HCT116 (cell line): ENCODE data around the gene RAB11A. TPM values are rescaled to one million over a fixed set of nuclear protein-coding genes. Genes with fewer than 3 reads are reported as not detected.
A peak's percentile ranks its signal among the peaks of the same experiment; 100 is the strongest.

Experiments
- ATAC-seq: fragments of 200-7000 bp; cut with Tn5 transposase; 2 replicates; pipeline ENCODE4 v1.9.1; 2020; ENCODE audit warnings: mild to moderate bottlenecking, moderate library complexity
- BruUV-seq: library from RNA; stranded (reverse); fragments of 400-500 nt; replicated peaks from 2 replicates; lab custom pipeline; 2021; lab: Mats Ljungman, UMichigan
- CTCF ChIA-PET: fragments of 300-600 bp; sonication (Branson Sonifier 250); formaldehyde crosslinking; loops from one replicate; lab custom pipeline; 2021; ENCODE audit warnings: antibody characterized with exemption; lab: Charles Lee
- POLR2A ChIA-PET: fragments of 300-600, 350-600 bp; sonication (Branson Sonifier 250); formaldehyde crosslinking; loops from one replicate; lab custom pipeline; 2021; ENCODE audit warnings: antibody characterized with exemption; lab: Charles Lee
- RAD21 ChIA-PET, 2 experiments: fragments of 300-600 bp; sonication (Branson Sonifier 250); formaldehyde crosslinking; loops; one replicate each; lab custom pipeline; 2023; ENCODE audit warnings: low total read pairs in 2 of 2; ENCODE audit not compliant: uncharacterized antibody in 2 of 2, unreplicated experiment in 2 of 2, low non-redundant PET in 1 of 2; lab: Charles Lee
- DNase-seq: peaks from one replicate; pipeline ENCODE4 v3.0.0-alpha.2; 2010; ENCODE audit warnings: low read depth, low spot score
- H2AFZ ChIP-seq: fragments of 200-600 bp; shearing (Covaris generic), sonication (generic); 2 replicates; pipeline ENCODE4 v1.6.1; 2017; ENCODE audit warnings: low read depth, mixed run types, mixed read lengths, antibody characterized with exemption, low read length; ENCODE audit not compliant: poor library complexity, severe bottlenecking
- H3K27ac ChIP-seq: 2 replicates; pipeline ENCODE4 v1.5.1; 2012; ENCODE audit warnings: low read depth, low read length
- H3K27me3 ChIP-seq: fragments of 200-600 bp; sonication (generic); 2 replicates; pipeline ENCODE4 v1.6.1; 2016; ENCODE audit warnings: mixed run types, low read length, mixed read lengths; ENCODE audit not compliant: insufficient read depth
- H3K36me3 ChIP-seq, 2 experiments: fragments of 200-500 bp in 1 of 2; fragments of 200-600 bp in 1 of 2; sonication (Bioruptor generic) in 1 of 2; sonication (generic) in 1 of 2; 2 replicates each; pipeline versions ENCODE4 v1.5.1 to v1.6.1; 2014 to 2016; ENCODE audit warnings: low read length in 2 of 2, inconsistent platforms in 1 of 2, mixed read lengths in 1 of 2, mixed run types in 1 of 2; ENCODE audit not compliant: insufficient read depth in 2 of 2, control insufficient read depth in 1 of 2
- H3K4me1 ChIP-seq, 2 experiments: fragments of 200-600 bp in 1 of 2; sonication (generic) in 1 of 2; 2 replicates each; pipeline versions ENCODE4 v1.5.1 to v1.6.1; 2012 to 2017; ENCODE audit warnings: low read length in 2 of 2, inconsistent platforms in 1 of 2, mild to moderate bottlenecking in 1 of 2, mixed read lengths in 1 of 2, mixed run types in 1 of 2, moderate library complexity in 1 of 2; ENCODE audit not compliant: insufficient read depth in 2 of 2, control insufficient read depth in 1 of 2
- H3K4me2 ChIP-seq: fragments of 200-600 bp; sonication (generic); 2 replicates; pipeline ENCODE4 v1.6.1; 2017; ENCODE audit warnings: mixed run types, low read length, mixed read lengths
- H3K4me3 ChIP-seq, 2 experiments: fragments of 200-600 bp in 1 of 2; sonication (generic) in 1 of 2; replicated peaks in 1 of 2; 2 replicates each; pipeline ENCODE4 v1.5.1; 2011 to 2016; ENCODE audit warnings: low read length in 2 of 2, control low read depth in 1 of 2, low read depth in 1 of 2, mild to moderate bottlenecking in 1 of 2, mixed read lengths in 1 of 2, mixed run types in 1 of 2
- H3K79me2 ChIP-seq: fragments of 200-600 bp; sonication (generic); 2 replicates; pipeline ENCODE4 v1.6.1; 2017; ENCODE audit warnings: mild to moderate bottlenecking, mixed run types, low read length, moderate library complexity, mixed read lengths; ENCODE audit not compliant: insufficient read depth
- H3K9ac ChIP-seq: fragments of 200-600 bp; sonication (generic); 2 replicates; pipeline ENCODE4 v1.6.1; 2016; ENCODE audit warnings: low read length, mixed read lengths
- H3K9me2 ChIP-seq: fragments of 200-600 bp; sonication (generic), shearing (Covaris generic); 2 replicates; pipeline ENCODE4 v1.6.1; 2017; ENCODE audit warnings: mixed run types, mild to moderate bottlenecking, moderate library complexity; ENCODE audit not compliant: insufficient read depth
- H3K9me3 ChIP-seq, 2 experiments: fragments of 200-500 bp in 1 of 2; fragments of 200-600 bp in 1 of 2; sonication (Bioruptor generic) in 1 of 2; sonication (generic) in 1 of 2; 2 replicates each; pipeline ENCODE4 v1.6.1; 2014 to 2017; ENCODE audit warnings: low read length in 2 of 2, mixed read lengths in 2 of 2, inconsistent platforms in 1 of 2, low read depth in 1 of 2, mild to moderate bottlenecking in 1 of 2, mixed run types in 1 of 2, moderate library complexity in 1 of 2; ENCODE audit not compliant: control insufficient read depth in 1 of 2, insufficient read depth in 1 of 2
- H4K20me1 ChIP-seq: fragments of 200-600 bp; sonication (generic), shearing (Covaris generic); 2 replicates; pipeline ENCODE4 v1.6.1; 2017; ENCODE audit warnings: mixed run types, mild to moderate bottlenecking, moderate library complexity; ENCODE audit not compliant: insufficient read depth
- ATF3 ChIP-seq: IDR thresholded peaks from 2 replicates; pipeline ENCODE4 v1.6.1; 2012
- CEBPB ChIP-seq: IDR thresholded peaks from 2 replicates; pipeline ENCODE4 v1.6.1; 2012; ENCODE audit warnings: low read depth
- CTCF ChIP-seq, 3 experiments: fragments of 200-600 bp in 1 of 3; sonication (generic) in 1 of 3; IDR thresholded peaks in 2 of 3; conservative IDR thresholded peaks in 1 of 3; 2 replicates each; pipeline ENCODE4 v1.5.1; 2012 to 2017; ENCODE audit warnings: low read depth in 2 of 3, low read length in 2 of 3, antibody characterized with exemption in 1 of 3, borderline replicate concordance in 1 of 3, control low read depth in 1 of 3, mild to moderate bottlenecking in 1 of 3, mixed read lengths in 1 of 3, mixed run types in 1 of 3, moderate library complexity in 1 of 3; ENCODE audit not compliant: insufficient read depth in 1 of 3
- EGR1 ChIP-seq: IDR thresholded peaks from 2 replicates; pipeline ENCODE4 v1.6.1; 2012; ENCODE audit warnings: low read depth
- ELF1 ChIP-seq: IDR thresholded peaks from 2 replicates; pipeline ENCODE4 v1.6.1; 2012; ENCODE audit warnings: low read depth, borderline replicate concordance
- FOSL1 ChIP-seq: IDR thresholded peaks from 2 replicates; pipeline ENCODE4 v1.6.1; 2012; ENCODE audit warnings: low read depth
- POLR2AphosphoS5 ChIP-seq: IDR thresholded peaks from 2 replicates; pipeline ENCODE4 v1.6.1; 2011; ENCODE audit warnings: mild to moderate bottlenecking, low read depth, low read length, moderate library complexity
- RAD21 ChIP-seq: IDR thresholded peaks from 2 replicates; pipeline ENCODE4 v1.6.1; 2012; ENCODE audit warnings: low read depth, mild to moderate bottlenecking
- REST ChIP-seq: IDR thresholded peaks from 2 replicates; pipeline ENCODE4 v1.6.1; 2012; ENCODE audit warnings: low read depth
- SP1 ChIP-seq: IDR thresholded peaks from 2 replicates; pipeline ENCODE4 v1.6.1; 2012; ENCODE audit warnings: low read depth
- SRF ChIP-seq: IDR thresholded peaks from 2 replicates; pipeline ENCODE4 v1.6.1; 2012; ENCODE audit warnings: low read depth
- YY1 ChIP-seq: IDR thresholded peaks from 2 replicates; pipeline ENCODE4 v1.6.1; 2011; ENCODE audit warnings: low read length, low read depth, moderate library complexity, mild to moderate bottlenecking; ENCODE audit not compliant: insufficient replicate concordance; ENCODE audit errors: extremely low read depth
- ZFX ChIP-seq: fragments of 450-650 bp; IDR thresholded peaks from 2 replicates; pipeline ENCODE4 v1.6.1; 2017
- intact Hi-C: fragments of 100-400 bp; cut with micrococcal nuclease; formaldehyde crosslinking; loops from 2 replicates; pipeline ENCODE4 v1.10.0; 2022
- total RNA-seq: library from RNA; stranded (reverse); gene quantifications from one replicate; pipeline ENCODE4 v1.2.1, GENCODE V29; 2021; ENCODE audit not compliant: unreplicated experiment

RAB11A gene
- total RNA-seq, 1 experiment from 2014 or later, result 234 TPM

GRCh38 chr15:65906396-65906795, 37.1 kb downstream of the RAB11A start:
- H2AFZ ChIP-seq, result no peak overlapping the region
- no peak for ATAC-seq
- H3K27me3 ChIP-seq, result no peaks in the 10 kb centered on the region
- ChIA-PET POLR2A (no interaction called here), RAD21 (no interaction called here), CTCF (no interaction called here)
- no peak overlapping the region for H3K9ac ChIP-seq
- peak; percentile 21; the same call in 1 of the 2 replicates for TF ChIP-seq SP1
- no peak for TF ChIP-seq RAD21
- no peak for TF ChIP-seq POLR2AphosphoS5
- no peak for TF ChIP-seq EGR1
- no peak overlapping the region for H3K4me2 ChIP-seq
- H4K20me1 ChIP-seq, result no peaks in the 10 kb centered on the region
- H3K9me3 ChIP-seq, result no peaks in the 10 kb centered on the region
- no TSS peak for BruUV-seq
- no peak for DNase-seq
- no peaks in the 10 kb centered on the region for H3K9me2 ChIP-seq
- H3K4me1 ChIP-seq, result peaks cover 20 to 45% of the 10 kb centered on the region in 2 experiments
- H3K79me2 ChIP-seq, result no peaks in the 10 kb centered on the region
- intact Hi-C loops, result no loop called here
- H3K4me3 ChIP-seq, result no peak overlapping the region
- no peak overlapping the region for H3K27ac ChIP-seq
- H3K36me3 ChIP-seq, result peaks cover 14 to 22% of the 10 kb centered on the region in 2 experiments; a peak in 3 of 4 replicates

GRCh38 chr15:65907661-65908060, 38.4 kb downstream of the RAB11A start:
- Histone ChIP-seq H3K4me3 (no peak overlapping the region), H2AFZ (no peak overlapping the region), H3K79me2 (no peaks in the 10 kb centered on the region), H3K4me1 (peaks cover 10 to 33% of the 10 kb centered on the region in 2 experiments), H3K9me3 (no peaks in the 10 kb centered on the region), H3K9me2 (no peaks in the 10 kb centered on the region), H3K27ac (no peak overlapping the region), H3K9ac (no peak overlapping the region), H3K36me3 (peaks cover 14 to 22% of the 10 kb centered on the region in 2 experiments; a peak in 3 of 4 replicates), H3K4me2 (no peak overlapping the region), H3K27me3 (no peaks in the 10 kb centered on the region), H4K20me1 (no peaks in the 10 kb centered on the region)
- no TSS peak for BruUV-seq
- POLR2A ChIA-PET, result no interaction called here
- CTCF ChIA-PET, result no interaction called here
- RAD21 ChIA-PET, result no interaction called here
- no peak for ATAC-seq
- intact Hi-C loops, result no loop called here
- TF ChIP-seq SRF, result no peak
- TF ChIP-seq FOSL1, result no peak
- TF ChIP-seq CEBPB, result no peak
- TF ChIP-seq REST, result no peak
- TF ChIP-seq ELF1, result no peak
- no peak for TF ChIP-seq ATF3
- no peak for TF ChIP-seq ZFX
- TF ChIP-seq CTCF (IDR thresholded peaks at IDR 0.05 in 2 of 3, conservative IDR thresholded peaks at IDR 0.05 in 1 of 3; ENCODE audit: borderline replicate concordance in 1 of 3, insufficient read depth in 1 of 3, low read depth in 2 of 3, low read length in 2 of 3), result no peak
- TF ChIP-seq YY1, result no peak
- no peak for DNase-seq
